Measurements from ENCODE around the gene PRDM2. TPM values are rescaled to one million over a fixed set of nuclear protein-coding genes. Genes with fewer than 3 reads are reported as not detected.
A peak's percentile ranks its signal among the peaks of the same experiment; 100 is the strongest.

The PRDM2 gene
- polyA plus RNA-seq, 1 donor = 36.3 TPM

DNA sequence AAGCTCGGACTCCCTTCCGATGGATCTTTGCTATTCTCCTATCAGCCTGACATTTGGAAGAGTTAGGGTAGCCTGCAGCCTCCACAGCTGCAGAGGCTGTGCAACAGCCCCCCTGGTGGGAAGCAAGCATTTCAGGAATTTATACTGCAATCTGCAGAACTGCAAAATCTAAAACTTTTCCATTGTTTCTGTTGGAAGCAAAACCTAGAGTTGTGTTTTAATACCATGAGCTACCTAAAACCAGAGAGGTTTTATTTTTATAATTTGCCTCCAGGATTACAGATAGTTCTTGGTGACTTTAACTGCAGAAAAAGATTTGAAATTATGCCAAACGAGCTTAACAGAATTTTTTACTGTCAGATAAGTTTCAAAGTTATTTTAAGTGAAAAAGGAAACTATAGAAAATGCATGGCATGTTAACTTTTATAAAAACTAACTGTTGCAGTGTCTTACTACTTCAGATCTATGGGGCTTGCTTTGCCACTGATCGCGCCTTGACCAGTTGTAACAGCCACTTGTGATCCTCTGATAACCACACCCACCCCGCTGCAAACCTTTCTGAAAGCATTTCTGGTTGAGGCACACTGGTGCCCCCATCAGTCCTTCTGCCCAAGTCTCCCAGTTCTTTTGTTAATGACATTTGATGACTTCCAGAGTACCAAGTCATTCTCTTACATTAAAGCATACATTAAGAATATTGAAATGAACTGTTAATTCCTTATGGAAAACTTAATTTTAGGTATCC, 64.8 kb downstream of the PRDM2 start:
- DNase-seq (ENCODE audit: low read depth) = no peak

GRCh38 chr1:13766592-13767564, 66.9 kb downstream of the PRDM2 start:
- DNase-seq (ENCODE audit: low read depth) = no peak

DNA sequence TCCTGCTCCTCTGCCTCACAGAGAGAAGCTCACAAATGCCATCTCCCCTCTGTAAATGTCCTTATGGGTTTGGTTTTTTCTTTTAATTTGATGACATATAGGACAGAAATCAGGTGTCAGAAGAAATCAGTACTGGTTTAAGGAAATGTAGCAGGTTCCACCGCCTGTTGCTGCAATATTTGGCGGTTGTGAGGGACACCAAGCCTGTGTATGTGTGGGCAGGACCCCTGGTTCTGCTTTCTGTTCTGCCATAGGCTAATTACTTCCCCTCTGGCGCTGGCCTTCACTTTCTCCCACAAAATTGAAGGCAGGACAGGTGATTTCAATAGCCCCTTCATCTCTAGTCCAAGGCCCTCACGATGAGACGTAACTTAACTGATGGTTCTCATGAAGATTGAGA, 69.2 kb downstream of the PRDM2 start:
- DNase-seq (ENCODE audit: low read depth) = no peak

- no peak for DNase-seq (ENCODE audit: low read depth)
These were observed 69.8 kb downstream of the PRDM2 start for GRCh38 chr1:13769830-13770229.

DNA sequence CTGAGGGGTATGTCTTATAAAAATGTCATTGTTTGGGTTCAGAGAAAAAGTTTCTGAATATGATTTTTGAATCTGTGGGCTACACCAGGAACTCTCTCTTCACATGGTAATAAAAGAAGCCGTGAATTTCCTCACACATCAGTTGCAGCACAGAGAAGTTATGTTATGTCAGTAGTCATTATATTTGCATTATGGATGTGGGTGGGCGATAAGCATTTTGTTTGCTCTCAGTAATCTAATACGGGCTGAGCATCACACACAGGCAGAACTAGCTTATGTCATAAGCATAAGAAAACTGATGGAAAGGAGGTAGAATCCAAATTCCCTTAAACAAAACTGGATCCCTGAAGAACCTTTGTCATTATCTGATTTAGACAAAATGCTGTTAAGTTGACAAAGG, 70.8 kb downstream of the PRDM2 start:
- no peak for DNase-seq (ENCODE audit: low read depth)

GRCh38 chr1:13771745-13772144, 71.8 kb downstream of the PRDM2 start:
- DNase-seq (ENCODE audit: low read depth) = no peak

DNA sequence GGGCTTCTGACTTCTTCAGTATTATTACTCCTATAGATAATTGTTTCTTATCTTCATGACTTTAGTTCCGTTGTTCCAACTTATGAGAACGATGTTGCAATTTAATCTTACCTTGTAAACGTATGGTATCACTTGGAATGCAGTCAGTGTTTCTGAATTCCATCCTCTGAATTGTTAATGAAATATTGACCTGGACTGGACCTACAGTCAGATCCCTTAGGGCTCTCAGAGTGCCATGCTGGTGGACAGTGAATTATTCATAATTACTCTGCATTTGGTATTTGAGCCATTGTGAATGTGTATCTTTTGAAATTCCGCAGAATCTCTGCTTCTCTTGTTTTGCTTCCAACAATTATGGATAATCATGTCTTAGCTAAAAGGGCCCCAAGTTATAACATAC, 72.3 kb downstream of the PRDM2 start:
- DNase-seq (ENCODE audit: low read depth) = no peak

DNA sequence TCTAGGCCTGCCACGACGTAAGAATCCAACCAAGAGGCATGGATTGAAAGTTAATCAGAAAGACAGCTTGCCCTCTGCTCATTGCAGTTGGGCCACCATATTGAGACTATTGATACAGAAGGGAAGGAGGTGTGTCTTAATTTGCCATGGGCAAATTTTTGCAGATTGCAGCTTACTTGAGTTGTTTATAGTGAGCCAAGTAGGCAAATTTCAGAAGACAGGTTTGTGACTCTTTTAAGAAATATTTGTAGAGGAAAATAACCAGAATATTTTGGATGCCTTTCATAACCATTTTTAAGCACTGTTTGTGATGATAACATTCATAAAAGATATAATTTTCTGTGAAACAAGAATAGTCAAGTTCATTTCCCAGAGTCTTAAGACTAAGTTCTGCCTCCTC, 74.1 kb downstream of the PRDM2 start:
- no peak for DNase-seq (ENCODE audit: low read depth)

GRCh38 chr1:13775459-13775858, 75.5 kb downstream of the PRDM2 start:
- DNase-seq (ENCODE audit: low read depth) = no peak

DNA sequence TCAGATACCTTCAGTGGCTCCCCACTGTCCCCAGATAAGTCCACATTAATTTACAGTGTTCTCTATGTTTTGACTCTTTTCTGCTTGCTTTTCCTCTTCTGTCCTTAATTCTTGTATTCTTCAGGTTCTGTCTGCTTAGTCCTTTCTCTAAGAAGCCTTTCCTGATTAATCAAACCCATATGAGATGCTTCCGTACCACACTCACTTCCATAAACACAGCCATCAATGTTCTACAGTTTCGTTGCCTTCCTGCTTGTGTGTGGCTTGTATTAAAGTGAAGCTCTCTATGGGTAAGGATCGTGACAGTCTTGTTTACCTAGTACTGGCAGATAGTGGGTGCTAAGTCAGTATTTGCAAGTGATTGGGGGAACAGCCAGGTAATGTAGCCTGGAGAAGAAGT, 75.9 kb downstream of the PRDM2 start:
- no peak for DNase-seq (ENCODE audit: low read depth)

GRCh38 chr1:13778431-13778830, 78.4 kb downstream of the PRDM2 start:
- no peak for DNase-seq (ENCODE audit: low read depth)

- DNase-seq (ENCODE audit: low read depth) = no peak
These were observed 79.9 kb downstream of the PRDM2 start for GRCh38 chr1:13779930-13780329.

DNA sequence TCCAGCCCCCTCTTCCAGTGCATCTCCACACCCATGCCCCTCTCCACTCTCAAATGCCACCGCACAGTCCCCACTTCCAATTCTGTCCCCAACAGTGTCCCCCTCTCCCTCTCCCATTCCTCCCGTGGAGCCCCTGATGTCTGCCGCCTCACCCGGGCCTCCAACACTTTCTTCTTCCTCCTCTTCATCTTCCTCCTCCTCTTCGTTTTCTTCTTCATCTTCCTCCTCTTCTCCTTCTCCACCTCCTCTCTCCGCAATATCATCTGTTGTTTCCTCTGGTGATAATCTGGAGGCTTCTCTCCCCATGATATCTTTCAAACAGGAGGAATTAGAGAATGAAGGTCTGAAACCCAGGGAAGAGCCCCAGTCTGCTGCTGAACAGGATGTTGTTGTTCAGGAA, 80.8 kb downstream of the PRDM2 start:
- DNase-seq (ENCODE audit: low read depth) = no peak

DNA sequence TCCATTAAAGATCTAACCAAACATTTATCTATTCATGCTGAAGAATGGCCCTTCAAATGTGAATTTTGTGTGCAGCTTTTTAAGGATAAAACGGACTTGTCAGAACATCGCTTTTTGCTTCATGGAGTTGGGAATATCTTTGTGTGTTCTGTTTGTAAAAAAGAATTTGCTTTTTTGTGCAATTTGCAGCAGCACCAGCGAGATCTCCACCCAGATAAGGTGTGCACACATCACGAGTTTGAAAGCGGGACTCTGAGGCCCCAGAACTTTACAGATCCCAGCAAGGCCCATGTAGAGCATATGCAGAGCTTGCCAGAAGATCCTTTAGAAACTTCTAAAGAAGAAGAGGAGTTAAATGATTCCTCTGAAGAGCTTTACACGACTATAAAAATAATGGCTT, 81.2 kb downstream of the PRDM2 start:
- DNase-seq (ENCODE audit: low read depth) = no peak

GRCh38 chr1:13781907-13782633, 82.1 kb downstream of the PRDM2 start:
- peak; percentile 39 for DNase-seq (ENCODE audit: low read depth)

DNA sequence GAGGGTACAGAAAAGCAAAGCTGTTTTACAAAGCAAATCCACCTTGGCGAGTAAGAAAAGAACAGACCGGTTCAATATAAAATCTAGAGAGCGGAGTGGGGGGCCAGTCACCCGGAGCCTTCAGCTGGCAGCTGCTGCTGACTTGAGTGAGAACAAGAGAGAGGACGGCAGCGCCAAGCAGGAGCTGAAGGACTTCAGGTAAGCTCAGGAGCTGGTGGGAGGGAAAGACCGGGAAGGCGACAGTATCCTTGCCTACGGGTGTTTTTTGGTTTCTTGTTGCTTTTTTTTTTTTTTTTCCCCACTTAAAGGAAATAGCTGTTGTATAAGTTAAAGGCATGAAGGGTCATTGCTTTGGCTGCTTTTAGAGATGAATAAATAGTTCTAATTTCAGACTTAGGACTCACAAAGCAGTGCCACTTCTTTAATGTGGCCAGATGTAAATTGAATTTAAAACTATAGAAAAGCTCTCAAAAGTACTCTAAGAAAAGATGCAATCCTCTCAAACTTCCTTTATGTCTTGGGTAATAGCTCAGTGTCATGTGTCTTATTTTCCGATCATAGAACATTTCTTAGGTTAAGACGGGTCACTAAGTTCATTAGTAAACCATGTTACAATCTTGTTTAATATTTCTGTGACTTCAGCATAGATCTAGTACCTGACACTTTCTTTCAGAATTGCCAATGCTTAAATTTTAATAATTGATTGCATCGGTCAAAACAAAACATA, 82.8 kb downstream of the PRDM2 start:
- no peak for DNase-seq (ENCODE audit: low read depth)

- DNase-seq (ENCODE audit: low read depth) = no peak
These were observed 83.6 kb downstream of the PRDM2 start for GRCh38 chr1:13783551-13783950.

- no peak for DNase-seq (ENCODE audit: low read depth)
These were observed 85.0 kb downstream of the PRDM2 start for GRCh38 chr1:13784971-13785370.

- no peak for DNase-seq (ENCODE audit: low read depth)
These were observed 86.6 kb downstream of the PRDM2 start for GRCh38 chr1:13786541-13786940.

GRCh38 chr1:13788795-13789194, 88.8 kb downstream of the PRDM2 start:
- no peak for DNase-seq (ENCODE audit: low read depth)

GRCh38 chr1:13790290-13791030, 90.5 kb downstream of the PRDM2 start:
- DNase-seq (ENCODE audit: low read depth) = no peak

All from forelimb muscle (tissue), 1 donor.